PFSK-1 (cell line): ENCODE results near the gene PRSS57.

Experiments used
- POLR2AphosphoS5 ChIP-seq: IDR thresholded peaks from 2 replicates; pipeline ENCODE4 v1.6.1; 2012; ENCODE audit warnings: low read depth, mild to moderate bottlenecking, control low read depth, low read length, moderate library complexity
- REST ChIP-seq, 2 experiments: IDR thresholded peaks; 2 replicates each; pipeline versions ENCODE4 v1.6.1 to v1.8.0; 2011 to 2012; ENCODE audit warnings: low read depth in 2 of 2, low read length in 2 of 2, control low read depth in 1 of 2, inconsistent platforms in 1 of 2, mild to moderate bottlenecking in 1 of 2, moderate library complexity in 1 of 2; ENCODE audit not compliant: insufficient read depth in 1 of 2

DNA sequence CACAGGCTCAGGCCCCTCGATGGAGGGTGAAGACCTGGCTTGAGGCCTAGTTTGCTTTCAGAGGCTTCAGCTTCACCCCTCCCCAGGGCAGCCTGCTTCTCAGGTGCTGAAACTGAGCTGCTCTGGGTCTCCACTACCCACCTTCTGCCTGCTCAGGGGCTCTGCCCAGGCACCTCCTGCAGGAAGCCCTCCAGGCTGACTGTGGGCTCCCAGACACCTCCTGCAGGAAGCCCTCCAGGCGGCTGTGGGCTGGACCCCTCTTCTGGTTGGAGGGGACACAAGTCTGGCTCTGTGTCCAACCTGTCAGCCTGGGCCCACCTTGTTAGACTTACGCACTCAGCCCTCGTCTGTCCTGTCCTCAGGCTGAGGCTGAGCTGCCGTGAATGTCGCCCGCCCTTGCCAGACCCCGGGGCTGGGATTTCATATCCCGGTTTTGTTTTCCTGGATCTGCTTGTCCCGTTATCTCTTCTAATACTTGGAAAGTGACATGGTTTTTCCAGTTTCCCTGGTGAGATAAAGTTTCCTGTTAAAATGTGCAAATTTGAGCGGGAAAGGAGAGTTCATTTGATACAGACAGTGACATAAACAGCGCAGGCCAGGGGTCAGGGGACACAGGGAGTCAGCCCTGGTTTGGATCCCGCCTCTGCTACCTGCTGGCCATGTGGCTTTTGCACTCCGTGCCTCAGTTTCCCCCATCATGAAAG is 34.9 kb upstream of the PRSS57 start:
- TF ChIP-seq POLR2AphosphoS5 (no peak), REST (IDR thresholded peaks at IDR 0.05; ENCODE audit: insufficient read depth in 1 of 2, low read depth in 2 of 2, low read length in 2 of 2) (no peak)
